SK-N-MC (cell line): ENCODE measurements around the gene ANAPC7.

Experiments used
- EZH2 ChIP-seq: fragments of 200-600 bp; sonication (generic); IDR thresholded peaks from one replicate; pipeline ENCODE4 v1.6.1; 2017; ENCODE audit warnings: antibody characterized with exemption
- POLR2AphosphoS5 ChIP-seq: IDR thresholded peaks from 2 replicates; pipeline ENCODE4 v1.6.1; 2012; ENCODE audit warnings: mild to moderate bottlenecking, low read depth, low read length, borderline replicate concordance

DNA sequence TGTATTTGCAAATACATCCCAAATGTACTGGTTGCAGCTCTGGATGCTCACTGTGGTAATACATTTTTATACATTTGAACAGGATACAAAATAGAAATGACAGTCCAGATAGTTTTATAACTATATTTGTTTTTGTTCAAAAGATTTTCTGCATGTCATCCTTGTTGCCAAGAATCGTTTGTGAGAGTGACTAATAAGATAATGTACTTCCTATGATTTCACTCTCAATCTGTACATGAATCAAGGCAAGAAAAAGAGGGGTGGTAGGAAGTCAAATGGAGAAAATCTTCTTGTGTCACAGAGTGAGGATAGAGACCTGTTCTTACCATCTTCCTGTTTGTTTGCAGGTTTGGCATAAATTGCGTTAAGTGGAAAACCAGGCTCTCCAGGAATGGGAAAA lies 32.7 kb upstream of the ANAPC7 start:
- TF ChIP-seq POLR2AphosphoS5 (no peak), EZH2 (no peak)
